ENCODE data around the gene GRIA2. TPM values are rescaled to one million over a fixed set of nuclear protein-coding genes. Genes with fewer than 3 reads are reported as not detected.

Gene GRIA2
- polyA plus RNA-seq, 3 donors = not detected

DNA sequence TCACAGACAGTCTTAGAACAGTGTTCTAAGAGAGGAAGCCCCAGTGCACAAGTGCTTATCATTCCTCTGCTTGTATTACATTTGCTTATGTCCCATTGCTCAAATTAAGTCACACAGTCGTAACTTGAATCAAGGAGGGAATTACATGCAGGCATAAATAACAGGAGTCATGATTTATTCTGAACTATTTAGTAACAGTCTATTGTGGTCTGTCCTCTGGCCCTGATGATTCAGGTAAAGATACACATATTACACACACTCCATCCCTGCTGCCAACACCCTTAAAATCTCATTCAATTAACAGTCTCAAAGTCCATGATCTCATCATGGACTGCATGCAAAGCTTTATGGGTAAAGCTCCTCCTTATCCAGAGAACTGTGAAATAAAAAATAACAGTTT, 60.1 kb downstream of the GRIA2 start:
- Histone ChIP-seq H3K36me3 (replicated peaks in 1 of 2; ENCODE audit: control insufficient read depth in 1 of 2, insufficient read depth in 2 of 2, low read length in 2 of 2) (no peaks in the 10 kb centered on the region), H2AFZ (ENCODE audit: insufficient read depth, low read depth, low read length, poor library complexity, severe bottlenecking) (no peak overlapping the region), H3K9ac (ENCODE audit: insufficient read depth, low read length, poor library complexity, severe bottlenecking) (no peak overlapping the region), H3K27ac (ENCODE audit: low read depth in 1 of 2, low read length in 2 of 2) (no peak overlapping the region), H4K20me1 (ENCODE audit: insufficient read depth, low read length) (no peaks in the 10 kb centered on the region), H3K4me1 (ENCODE audit: control insufficient read depth in 1 of 2, insufficient read depth in 2 of 2, low read length in 2 of 2) (no peaks in the 10 kb centered on the region), H3K79me2 (ENCODE audit: insufficient read depth, low read length) (no peaks in the 10 kb centered on the region), H3K9me3 (replicated peaks in 1 of 2; ENCODE audit: control insufficient read depth in 1 of 2, insufficient read depth in 1 of 2, low read length in 2 of 2) (no peaks in the 10 kb centered on the region), H3K4me3 (replicated peaks in 1 of 3; ENCODE audit: low read depth in 2 of 3, low read length in 3 of 3) (no peak overlapping the region), H3K4me2 (replicated peaks; ENCODE audit: extremely low read depth, low read length, poor library complexity, severe bottlenecking) (no peak overlapping the region), H3K27me3 (ENCODE audit: control insufficient read depth in 2 of 2, insufficient read depth in 2 of 2, low read length in 2 of 2) (no peaks in the 10 kb centered on the region)
- no peaks in the 10 kb centered on the region for H3K36me3 Mint-ChIP-seq
- no CpG with 5 or more reads among the region's 1 CpG for WGBS (ENCODE audit: insufficient coverage)
- no peak overlapping the region for H3K4me3 Mint-ChIP-seq
- H3K27ac Mint-ChIP-seq = no peak overlapping the region
- no peaks in the 10 kb centered on the region for H3K4me1 Mint-ChIP-seq
- no peaks in the 10 kb centered on the region for H3K27me3 Mint-ChIP-seq (ENCODE audit: low read depth in 3 of 3)
- no peak for DNase-seq
- TF ChIP-seq, protein P1, sequence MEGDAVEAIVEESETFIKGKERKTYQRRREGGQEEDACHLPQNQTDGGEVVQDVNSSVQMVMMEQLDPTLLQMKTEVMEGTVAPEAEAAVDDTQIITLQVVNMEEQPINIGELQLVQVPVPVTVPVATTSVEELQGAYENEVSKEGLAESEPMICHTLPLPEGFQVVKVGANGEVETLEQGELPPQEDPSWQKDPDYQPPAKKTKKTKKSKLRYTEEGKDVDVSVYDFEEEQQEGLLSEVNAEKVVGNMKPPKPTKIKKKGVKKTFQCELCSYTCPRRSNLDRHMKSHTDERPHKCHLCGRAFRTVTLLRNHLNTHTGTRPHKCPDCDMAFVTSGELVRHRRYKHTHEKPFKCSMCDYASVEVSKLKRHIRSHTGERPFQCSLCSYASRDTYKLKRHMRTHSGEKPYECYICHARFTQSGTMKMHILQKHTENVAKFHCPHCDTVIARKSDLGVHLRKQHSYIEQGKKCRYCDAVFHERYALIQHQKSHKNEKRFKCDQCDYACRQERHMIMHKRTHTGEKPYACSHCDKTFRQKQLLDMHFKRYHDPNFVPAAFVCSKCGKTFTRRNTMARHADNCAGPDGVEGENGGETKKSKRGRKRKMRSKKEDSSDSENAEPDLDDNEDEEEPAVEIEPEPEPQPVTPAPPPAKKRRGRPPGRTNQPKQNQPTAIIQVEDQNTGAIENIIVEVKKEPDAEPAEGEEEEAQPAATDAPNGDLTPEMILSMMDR (IDR thresholded peaks at IDR 0.05) = no peak
- intact Hi-C loops (cut with micrococcal nuclease) = no loop called here
- peaks cover 0 to 2% (median 0%) of the 10 kb centered on the region in 7 donors for H3K9me3 Mint-ChIP-seq

GRCh38 chr4:157282019-157282418, 61.5 kb downstream of the GRIA2 start:
- no CpG with 5 or more reads among the region's 3 CpGs for WGBS (ENCODE audit: insufficient coverage)
- intact Hi-C loops (cut with micrococcal nuclease) = no loop called here
- H3K27me3 Mint-ChIP-seq (ENCODE audit: low read depth in 3 of 3) = no peaks in the 10 kb centered on the region

More at GRCh38 chr4:157282019-157282418, 61.5 kb downstream of the GRIA2 start:
- no peaks in the 10 kb centered on the region for H3K9me3 ChIP-seq (replicated peaks in 1 of 2; ENCODE audit: control insufficient read depth in 1 of 2, insufficient read depth in 1 of 2, low read length in 2 of 2)
- no peak overlapping the region for H3K4me3 Mint-ChIP-seq
- H2AFZ ChIP-seq (ENCODE audit: insufficient read depth, low read depth, low read length, poor library complexity, severe bottlenecking) = no peak overlapping the region
- no peak overlapping the region for H3K27ac ChIP-seq (ENCODE audit: low read depth in 1 of 2, low read length in 2 of 2)
- H3K4me3 ChIP-seq (replicated peaks in 1 of 3; ENCODE audit: low read depth in 2 of 3, low read length in 3 of 3) = no peak overlapping the region
- no peak overlapping the region for H3K9ac ChIP-seq (ENCODE audit: insufficient read depth, low read length, poor library complexity, severe bottlenecking)
- TF ChIP-seq, protein P1 (IDR thresholded peaks at IDR 0.05) = no peak
- no peak for DNase-seq
- H3K27ac Mint-ChIP-seq = no peak overlapping the region
- peaks cover 0 to 2% (median 0%) of the 10 kb centered on the region in 7 donors for H3K9me3 Mint-ChIP-seq
- no peaks in the 10 kb centered on the region for H3K36me3 Mint-ChIP-seq
- no peaks in the 10 kb centered on the region for H3K79me2 ChIP-seq (ENCODE audit: insufficient read depth, low read length)
- H3K4me1 ChIP-seq (ENCODE audit: control insufficient read depth in 1 of 2, insufficient read depth in 2 of 2, low read length in 2 of 2) = no peaks in the 10 kb centered on the region
- H3K4me1 Mint-ChIP-seq = no peaks in the 10 kb centered on the region
- no peaks in the 10 kb centered on the region for H3K36me3 ChIP-seq (replicated peaks in 1 of 2; ENCODE audit: control insufficient read depth in 1 of 2, insufficient read depth in 2 of 2, low read length in 2 of 2)
- no peaks in the 10 kb centered on the region for H4K20me1 ChIP-seq (ENCODE audit: insufficient read depth, low read length)
- no peaks in the 10 kb centered on the region for H3K27me3 ChIP-seq (ENCODE audit: control insufficient read depth in 2 of 2, insufficient read depth in 2 of 2, low read length in 2 of 2)
- H3K4me2 ChIP-seq (replicated peaks; ENCODE audit: extremely low read depth, low read length, poor library complexity, severe bottlenecking) = no peak overlapping the region
